HEK293 (cell line): ENCODE results near the gene MITF.

ENCODE experiments used
- CTCF ChIA-PET: fragments of 350-600 bp; formaldehyde crosslinking; extraction: SDS; loops from one replicate; lab custom pipeline; 2021; ENCODE audit warnings: antibody characterized with exemption; lab: Yijun Ruan, JAX
- POLR2A ChIA-PET: fragments of 300-600 bp; formaldehyde crosslinking; extraction: SDS; loops from one replicate; lab custom pipeline; 2020; ENCODE audit warnings: antibody characterized with exemption, inconsistent platforms; lab: Yijun Ruan, JAX
- H3K27ac ChIP-seq: fragments of 200-500 bp; sonication (Bioruptor generic); 2 replicates; pipeline ENCODE4 v1.5.1; 2014; ENCODE audit warnings: low read depth, low read length, control low read depth, inconsistent platforms; ENCODE audit errors: extremely low read depth
- H3K36me3 ChIP-seq, 2 experiments: fragments of 200-500 bp in 1 of 2; sonication (Bioruptor generic) in 1 of 2; 1 replicate in 1 of 2; 2 replicates in 1 of 2; pipeline ENCODE4 v1.5.1; 2014 to 2017; ENCODE audit warnings: inconsistent platforms in 2 of 2, low read length in 2 of 2; ENCODE audit not compliant: control insufficient read depth in 2 of 2, insufficient read depth in 1 of 2
- H3K4me1 ChIP-seq: fragments of 200-500 bp; sonication (Bioruptor generic); 2 replicates; pipeline ENCODE4 v1.5.1; 2014; ENCODE audit warnings: mild to moderate bottlenecking, low read length, inconsistent platforms; ENCODE audit not compliant: control insufficient read depth, insufficient read depth
- H3K4me3 ChIP-seq: 2 replicates; pipeline ENCODE4 v1.5.1; 2011; ENCODE audit warnings: low read depth, mild to moderate bottlenecking, control low read depth, low read length, moderate library complexity
- H3K9me3 ChIP-seq: fragments of 200-500 bp; sonication (Bioruptor generic); 2 replicates; pipeline ENCODE4 v1.5.1; 2014; ENCODE audit warnings: low read depth, low read length, inconsistent platforms; ENCODE audit not compliant: control insufficient read depth, insufficient read depth
- HOXD13 ChIP-seq: sonication (generic); formaldehyde crosslinking; IDR thresholded peaks from 2 replicates; pipeline ENCODE4 v1.8.0; 2022; ENCODE audit warnings: missing genetic modification reagents, borderline replicate concordance
- KLF8 ChIP-seq: fragments of 450-650 bp; formaldehyde crosslinking; IDR thresholded peaks from 2 replicates; pipeline ENCODE4 v1.5.1; 2016; ENCODE audit warnings: missing biosample characterization, missing genetic modification characterization
- SCRT2 ChIP-seq: fragments of 450-650 bp; formaldehyde crosslinking; IDR thresholded peaks from 2 replicates; pipeline ENCODE4 v1.5.1; 2016; ENCODE audit warnings: missing biosample characterization, missing genetic modification characterization
- SP2 ChIP-seq: fragments of 450-650 bp; formaldehyde crosslinking; IDR thresholded peaks from 2 replicates; pipeline ENCODE4 v1.5.1; 2016; ENCODE audit warnings: missing biosample characterization, missing genetic modification characterization
- WT1 ChIP-seq: fragments of 450-650 bp; formaldehyde crosslinking; IDR thresholded peaks from 2 replicates; pipeline ENCODE4 v1.5.1; 2016; ENCODE audit warnings: missing biosample characterization, missing genetic modification characterization
- YY2 ChIP-seq: fragments of 450-650 bp; formaldehyde crosslinking; IDR thresholded peaks from 2 replicates; pipeline ENCODE4 v1.5.1; 2016; ENCODE audit warnings: missing biosample characterization, missing genetic modification characterization
- ZBTB48 ChIP-seq: fragments of 450-650 bp; formaldehyde crosslinking; IDR thresholded peaks from 2 replicates; pipeline ENCODE4 v1.5.1; 2016; ENCODE audit warnings: missing biosample characterization, missing genetic modification characterization
- ZNF146 ChIP-seq: fragments of 450-650 bp; formaldehyde crosslinking; IDR thresholded peaks from 2 replicates; pipeline ENCODE4 v1.5.1; 2016; ENCODE audit warnings: missing biosample characterization, missing genetic modification characterization
- ZNF16 ChIP-seq: fragments of 450-650 bp; formaldehyde crosslinking; IDR thresholded peaks from 2 replicates; pipeline ENCODE4 v1.5.1; 2016; ENCODE audit warnings: low read depth, missing biosample characterization, missing genetic modification characterization
- ZNF2 ChIP-seq: fragments of 450-650 bp; formaldehyde crosslinking; IDR thresholded peaks from 2 replicates; pipeline ENCODE4 v1.5.1; 2016; ENCODE audit warnings: missing biosample characterization, missing genetic modification characterization
- ZNF311 ChIP-seq: fragments of 450-650 bp; formaldehyde crosslinking; IDR thresholded peaks from 2 replicates; pipeline ENCODE4 v1.5.1; 2017; ENCODE audit warnings: missing biosample characterization, missing genetic modification characterization, borderline replicate concordance
- ZNF501 ChIP-seq: fragments of 450-650 bp; formaldehyde crosslinking; IDR thresholded peaks from 2 replicates; pipeline ENCODE4 v1.5.1; 2016; ENCODE audit warnings: missing biosample characterization, missing genetic modification characterization
- ZNF560 ChIP-seq: fragments of 450-650 bp; formaldehyde crosslinking; IDR thresholded peaks from 2 replicates; pipeline ENCODE4 v1.5.1; 2017; ENCODE audit warnings: missing biosample characterization, missing genetic modification characterization, borderline replicate concordance
- ZNF571 ChIP-seq: fragments of 450-650 bp; formaldehyde crosslinking; IDR thresholded peaks from 2 replicates; pipeline ENCODE4 v1.5.0; 2017; ENCODE audit warnings: missing biosample characterization, missing genetic modification characterization
- ZNF600 ChIP-seq: fragments of 450-650 bp; formaldehyde crosslinking; IDR thresholded peaks from 2 replicates; pipeline ENCODE4 v1.5.1; 2016; ENCODE audit warnings: missing biosample characterization, missing genetic modification characterization
- ZNF768 ChIP-seq: fragments of 450-650 bp; formaldehyde crosslinking; IDR thresholded peaks from 2 replicates; pipeline ENCODE4 v1.5.1; 2018; ENCODE audit warnings: missing biosample characterization, mild to moderate bottlenecking, missing genetic modification characterization
- ZNF843 ChIP-seq: fragments of 450-650 bp; formaldehyde crosslinking; IDR thresholded peaks from 2 replicates; pipeline ENCODE4 v1.5.1; 2016; ENCODE audit warnings: missing biosample characterization, missing genetic modification characterization
- TF ChIP-seq, protein P1 (sequence below): fragments of 450-650 bp; formaldehyde crosslinking; IDR thresholded peaks from 2 replicates; pipeline ENCODE4 v1.5.1; 2016; ENCODE audit warnings: missing biosample characterization, missing genetic modification characterization
- TF ChIP-seq, protein P2 (sequence below): fragments of 450-650 bp; formaldehyde crosslinking; IDR thresholded peaks from 2 replicates; pipeline ENCODE4 v1.5.1; 2017; ENCODE audit warnings: missing biosample characterization, missing genetic modification characterization
- TF ChIP-seq, protein P3 (sequence below): fragments of 450-650 bp; formaldehyde crosslinking; IDR thresholded peaks from 2 replicates; pipeline ENCODE4 v1.5.1; 2016; ENCODE audit warnings: missing biosample characterization, missing genetic modification characterization
- TF ChIP-seq, protein P4 (sequence below): fragments of 450-650 bp; formaldehyde crosslinking; IDR thresholded peaks from 2 replicates; pipeline ENCODE4 v1.5.1; 2016; ENCODE audit warnings: missing biosample characterization, missing genetic modification characterization
- TF ChIP-seq, protein P5 (sequence below): fragments of 450-650 bp; formaldehyde crosslinking; IDR thresholded peaks from 2 replicates; pipeline ENCODE4 v1.5.1; 2016; ENCODE audit warnings: missing biosample characterization, missing genetic modification characterization
- TF ChIP-seq, protein P6 (sequence below): fragments of 450-650 bp; formaldehyde crosslinking; IDR thresholded peaks from 2 replicates; pipeline ENCODE4 v1.5.1; 2016; ENCODE audit warnings: missing biosample characterization, missing genetic modification characterization, low read depth

Gene MITF

DNA sequence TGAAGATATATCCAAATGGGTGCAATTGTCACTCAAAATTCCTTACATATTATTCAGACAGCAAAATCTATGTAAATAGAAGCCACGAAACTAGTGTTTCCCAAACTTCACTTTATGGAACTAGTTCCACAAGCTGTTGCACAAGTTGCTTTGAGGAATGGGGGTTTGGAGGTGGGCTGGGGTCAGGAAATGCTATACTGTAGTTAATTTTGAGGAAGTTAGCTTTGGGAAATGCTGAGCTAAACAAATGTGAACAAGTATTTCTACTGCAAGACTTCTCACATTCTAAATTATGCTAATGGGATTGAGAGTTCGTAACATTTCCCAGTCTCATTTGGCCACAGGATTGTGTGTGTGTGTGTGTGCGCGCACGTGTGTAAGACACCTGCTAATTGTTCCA is 231.6 kb downstream of the MITF start (continued):
- no peak for TF ChIP-seq KLF8 (tag by site-specific recombination)

DNA sequence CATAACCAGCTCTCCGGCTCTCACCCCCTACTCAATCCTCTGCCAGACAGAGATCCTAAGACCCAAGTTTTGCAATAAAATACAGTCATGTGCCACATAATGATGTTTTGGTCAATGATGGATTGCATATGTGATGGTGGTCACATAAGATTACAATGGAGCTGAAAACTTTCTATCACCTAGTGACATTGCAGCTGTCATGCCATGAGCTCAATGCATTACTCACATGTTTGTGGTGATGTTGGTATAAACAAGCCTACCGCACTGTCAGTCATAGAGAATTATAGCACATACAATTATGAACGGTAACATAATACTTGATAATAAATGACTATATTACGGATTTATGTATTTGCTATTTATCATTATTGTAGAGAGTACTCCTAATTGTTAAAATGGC is 233.4 kb downstream of the MITF start:
- H3K27ac ChIP-seq, result no peak overlapping the region
- ChIA-PET CTCF (no interaction called here), POLR2A (no interaction called here)
- H3K36me3 ChIP-seq, result no peaks in the 10 kb centered on the region
- H3K4me1 ChIP-seq, result no peaks in the 10 kb centered on the region
- no peaks in the 10 kb centered on the region for H3K9me3 ChIP-seq
- H3K4me3 ChIP-seq, result no peak overlapping the region
- TF ChIP-seq SP2 (no peak), SCRT2 (tag by site-specific recombination) (no peak), ZNF146 (tag by site-specific recombination) (no peak), ZNF571 (tag by site-specific recombination) (no peak), ZNF768 (tag by site-specific recombination) (no peak), ZNF600 (tag by site-specific recombination) (no peak), WT1 (tag by site-specific recombination) (no peak), ZNF16 (no peak), YY2 (tag by site-specific recombination) (no peak), ZNF843 (tag by site-specific recombination) (no peak), ZNF2 (tag by site-specific recombination) (no peak)
- TF ChIP-seq, protein P1, sequence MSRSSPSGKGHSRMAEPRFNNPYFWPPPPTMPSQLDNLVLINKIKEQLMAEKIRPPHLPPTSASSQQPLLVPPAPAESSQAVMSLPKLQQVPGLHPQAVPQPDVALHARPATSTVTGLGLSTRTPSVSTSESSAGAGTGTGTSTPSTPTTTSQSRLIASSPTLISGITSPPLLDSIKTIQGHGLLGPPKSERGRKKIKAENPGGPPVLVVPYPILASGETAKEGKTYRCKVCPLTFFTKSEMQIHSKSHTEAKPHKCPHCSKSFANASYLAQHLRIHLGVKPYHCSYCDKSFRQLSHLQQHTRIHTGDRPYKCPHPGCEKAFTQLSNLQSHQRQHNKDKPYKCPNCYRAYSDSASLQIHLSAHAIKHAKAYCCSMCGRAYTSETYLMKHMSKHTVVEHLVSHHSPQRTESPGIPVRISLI, result no peak
- TF ChIP-seq, protein P2, sequence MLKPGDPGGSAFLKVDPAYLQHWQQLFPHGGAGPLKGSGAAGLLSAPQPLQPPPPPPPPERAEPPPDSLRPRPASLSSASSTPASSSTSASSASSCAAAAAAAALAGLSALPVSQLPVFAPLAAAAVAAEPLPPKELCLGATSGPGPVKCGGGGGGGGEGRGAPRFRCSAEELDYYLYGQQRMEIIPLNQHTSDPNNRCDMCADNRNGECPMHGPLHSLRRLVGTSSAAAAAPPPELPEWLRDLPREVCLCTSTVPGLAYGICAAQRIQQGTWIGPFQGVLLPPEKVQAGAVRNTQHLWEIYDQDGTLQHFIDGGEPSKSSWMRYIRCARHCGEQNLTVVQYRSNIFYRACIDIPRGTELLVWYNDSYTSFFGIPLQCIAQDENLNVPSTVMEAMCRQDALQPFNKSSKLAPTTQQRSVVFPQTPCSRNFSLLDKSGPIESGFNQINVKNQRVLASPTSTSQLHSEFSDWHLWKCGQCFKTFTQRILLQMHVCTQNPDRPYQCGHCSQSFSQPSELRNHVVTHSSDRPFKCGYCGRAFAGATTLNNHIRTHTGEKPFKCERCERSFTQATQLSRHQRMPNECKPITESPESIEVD (tag by site-specific recombination), result no peak
- TF ChIP-seq, protein P3, sequence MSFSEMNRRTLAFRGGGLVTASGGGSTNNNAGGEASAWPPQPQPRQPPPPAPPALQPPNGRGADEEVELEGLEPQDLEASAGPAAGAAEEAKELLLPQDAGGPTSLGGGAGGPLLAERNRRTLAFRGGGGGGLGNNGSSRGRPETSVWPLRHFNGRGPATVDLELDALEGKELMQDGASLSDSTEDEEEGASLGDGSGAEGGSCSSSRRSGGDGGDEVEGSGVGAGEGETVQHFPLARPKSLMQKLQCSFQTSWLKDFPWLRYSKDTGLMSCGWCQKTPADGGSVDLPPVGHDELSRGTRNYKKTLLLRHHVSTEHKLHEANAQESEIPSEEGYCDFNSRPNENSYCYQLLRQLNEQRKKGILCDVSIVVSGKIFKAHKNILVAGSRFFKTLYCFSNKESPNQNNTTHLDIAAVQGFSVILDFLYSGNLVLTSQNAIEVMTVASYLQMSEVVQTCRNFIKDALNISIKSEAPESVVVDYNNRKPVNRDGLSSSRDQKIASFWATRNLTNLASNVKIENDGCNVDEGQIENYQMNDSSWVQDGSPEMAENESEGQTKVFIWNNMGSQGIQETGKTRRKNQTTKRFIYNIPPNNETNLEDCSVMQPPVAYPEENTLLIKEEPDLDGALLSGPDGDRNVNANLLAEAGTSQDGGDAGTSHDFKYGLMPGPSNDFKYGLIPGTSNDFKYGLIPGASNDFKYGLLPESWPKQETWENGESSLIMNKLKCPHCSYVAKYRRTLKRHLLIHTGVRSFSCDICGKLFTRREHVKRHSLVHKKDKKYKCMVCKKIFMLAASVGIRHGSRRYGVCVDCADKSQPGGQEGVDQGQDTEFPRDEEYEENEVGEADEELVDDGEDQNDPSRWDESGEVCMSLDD, result no peak
- TF ChIP-seq, protein P4, sequence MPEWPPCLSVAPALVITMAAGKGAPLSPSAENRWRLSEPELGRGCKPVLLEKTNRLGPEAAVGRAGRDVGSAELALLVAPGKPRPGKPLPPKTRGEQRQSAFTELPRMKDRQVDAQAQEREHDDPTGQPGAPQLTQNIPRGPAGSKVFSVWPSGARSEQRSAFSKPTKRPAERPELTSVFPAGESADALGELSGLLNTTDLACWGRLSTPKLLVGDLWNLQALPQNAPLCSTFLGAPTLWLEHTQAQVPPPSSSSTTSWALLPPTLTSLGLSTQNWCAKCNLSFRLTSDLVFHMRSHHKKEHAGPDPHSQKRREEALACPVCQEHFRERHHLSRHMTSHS (tag by site-specific recombination), result no peak
- TF ChIP-seq, protein P5, sequence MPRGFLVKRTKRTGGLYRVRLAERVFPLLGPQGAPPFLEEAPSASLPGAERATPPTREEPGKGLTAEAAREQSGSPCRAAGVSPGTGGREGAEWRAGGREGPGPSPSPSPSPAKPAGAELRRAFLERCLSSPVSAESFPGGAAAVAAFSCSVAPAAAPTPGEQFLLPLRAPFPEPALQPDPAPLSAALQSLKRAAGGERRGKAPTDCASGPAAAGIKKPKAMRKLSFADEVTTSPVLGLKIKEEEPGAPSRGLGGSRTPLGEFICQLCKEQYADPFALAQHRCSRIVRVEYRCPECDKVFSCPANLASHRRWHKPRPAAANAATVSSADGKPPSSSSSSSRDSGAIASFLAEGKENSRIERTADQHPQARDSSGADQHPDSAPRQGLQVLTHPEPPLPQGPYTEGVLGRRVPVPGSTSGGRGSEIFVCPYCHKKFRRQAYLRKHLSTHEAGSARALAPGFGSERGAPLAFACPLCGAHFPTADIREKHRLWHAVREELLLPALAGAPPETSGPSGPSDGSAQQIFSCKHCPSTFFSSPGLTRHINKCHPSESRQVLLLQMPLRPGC (tag by site-specific recombination), result no peak

DNA sequence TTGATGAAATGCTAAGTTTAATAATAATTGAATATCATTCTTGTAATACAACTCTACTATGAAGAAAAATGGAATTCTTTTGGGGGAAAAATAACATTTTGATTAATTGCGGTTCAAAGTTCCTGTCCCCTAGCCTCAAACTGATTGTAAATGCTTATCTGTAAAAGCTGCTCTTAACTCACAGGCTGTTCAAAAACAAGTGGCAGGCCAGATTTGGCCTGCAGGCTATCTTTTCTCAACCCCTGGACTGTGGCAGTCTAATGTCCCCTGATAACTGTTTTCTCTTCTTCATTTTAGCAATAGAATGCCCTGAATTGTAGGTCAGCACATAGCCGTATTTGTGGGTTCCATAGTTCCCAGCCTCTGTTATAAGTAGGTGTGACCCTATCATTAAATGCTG is 236.8 kb downstream of the MITF start:
- Histone ChIP-seq H3K36me3 (no peaks in the 10 kb centered on the region), H3K4me1 (no peaks in the 10 kb centered on the region), H3K9me3 (no peaks in the 10 kb centered on the region), H3K27ac (no peak overlapping the region), H3K4me3 (no peak overlapping the region)
- POLR2A ChIA-PET, result no interaction called here
- CTCF ChIA-PET, result no interaction called here
- no peak for TF ChIP-seq ZNF501 (tag by site-specific recombination)
- TF ChIP-seq, protein P4 (tag by site-specific recombination), result no peak
- no peak for TF ChIP-seq HOXD13 (CRISPR knock-in tag)
- TF ChIP-seq ZBTB48 (tag by site-specific recombination), result no peak
- TF ChIP-seq, protein P6, sequence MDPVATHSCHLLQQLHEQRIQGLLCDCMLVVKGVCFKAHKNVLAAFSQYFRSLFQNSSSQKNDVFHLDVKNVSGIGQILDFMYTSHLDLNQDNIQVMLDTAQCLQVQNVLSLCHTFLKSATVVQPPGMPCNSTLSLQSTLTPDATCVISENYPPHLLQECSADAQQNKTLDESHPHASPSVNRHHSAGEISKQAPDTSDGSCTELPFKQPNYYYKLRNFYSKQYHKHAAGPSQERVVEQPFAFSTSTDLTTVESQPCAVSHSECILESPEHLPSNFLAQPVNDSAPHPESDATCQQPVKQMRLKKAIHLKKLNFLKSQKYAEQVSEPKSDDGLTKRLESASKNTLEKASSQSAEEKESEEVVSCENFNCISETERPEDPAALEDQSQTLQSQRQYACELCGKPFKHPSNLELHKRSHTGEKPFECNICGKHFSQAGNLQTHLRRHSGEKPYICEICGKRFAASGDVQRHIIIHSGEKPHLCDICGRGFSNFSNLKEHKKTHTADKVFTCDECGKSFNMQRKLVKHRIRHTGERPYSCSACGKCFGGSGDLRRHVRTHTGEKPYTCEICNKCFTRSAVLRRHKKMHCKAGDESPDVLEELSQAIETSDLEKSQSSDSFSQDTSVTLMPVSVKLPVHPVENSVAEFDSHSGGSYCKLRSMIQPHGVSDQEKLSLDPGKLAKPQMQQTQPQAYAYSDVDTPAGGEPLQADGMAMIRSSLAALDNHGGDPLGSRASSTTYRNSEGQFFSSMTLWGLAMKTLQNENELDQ (tag by site-specific recombination), result no peak
- no peak for TF ChIP-seq ZNF560
- TF ChIP-seq ZNF311, result no peak
